ENCODE measurements around the gene DNAH10. TPM values are rescaled to one million over a fixed set of nuclear protein-coding genes. Genes with fewer than 3 reads are reported as not detected.

Gene DNAH10
- total and polyA plus RNA-seq, 2 of the 13 experiments (the other 11 are each of a cell fraction or from before 2014, with no cell fraction given): 0.01 to 0.02 TPM

GRCh38 chr12:123923927-123924326 lies 161.8 kb downstream of the DNAH10 start:
- no peak for TF ChIP-seq ZNF121 (CRISPR knock-in tag; IDR thresholded peaks at IDR 0.05)
- no peak for TF ChIP-seq RBM22 (optimal IDR thresholded peaks at IDR 0.05; ENCODE audit: low read length)
- TF ChIP-seq NCOA2 (CRISPR knock-in tag; IDR thresholded peaks at IDR 0.05): no peak
- TF ChIP-seq TP53 (CRISPR knock-in tag; conservative IDR thresholded peaks at IDR 0.05): no peak
- TF ChIP-seq ZNF839 (CRISPR knock-in tag; IDR thresholded peaks at IDR 0.05; ENCODE audit: borderline replicate concordance): no peak
- TF ChIP-seq, protein P1, sequence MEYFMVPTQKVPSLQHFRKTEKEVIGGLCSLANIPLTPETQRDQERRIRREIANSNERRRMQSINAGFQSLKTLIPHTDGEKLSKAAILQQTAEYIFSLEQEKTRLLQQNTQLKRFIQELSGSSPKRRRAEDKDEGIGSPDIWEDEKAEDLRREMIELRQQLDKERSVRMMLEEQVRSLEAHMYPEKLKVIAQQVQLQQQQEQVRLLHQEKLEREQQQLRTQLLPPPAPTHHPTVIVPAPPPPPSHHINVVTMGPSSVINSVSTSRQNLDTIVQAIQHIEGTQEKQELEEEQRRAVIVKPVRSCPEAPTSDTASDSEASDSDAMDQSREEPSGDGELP (IDR thresholded peaks at IDR 0.05; ENCODE audit: borderline replicate concordance, low read depth): no peak
- no peak for TF ChIP-seq ZBTB3 (CRISPR knock-in tag; IDR thresholded peaks at IDR 0.05; ENCODE audit: borderline replicate concordance, low read depth)
- TF ChIP-seq HNF1A (IDR thresholded peaks at IDR 0.05; ENCODE audit: low read depth): no peak
- no peak for TF ChIP-seq HNF1A (CRISPR knock-in tag; IDR thresholded peaks at IDR 0.05; ENCODE audit: borderline replicate concordance)
- H3K4me3 ChIP-seq (replicated peaks in 1 of 3; ENCODE audit: insufficient read depth in 1 of 3, low read depth in 2 of 3, low read length in 3 of 3): no peak overlapping the region
- no peaks in the 10 kb centered on the region for H3K9me3 ChIP-seq (ENCODE audit: low read length)
- WGBS (ENCODE audit: low lambda C conversion rate): 54% methylated on average over 7 of the region's 7 CpGs
- BruUV-seq (replicated peaks): no TSS peak
- FAIRE-seq (no peak), ATAC-seq (no peak), DNase-seq (ENCODE audit: low spot score) (no peak)
- in situ Hi-C loops (cut with HindIII; ENCODE audit: extremely low pct_ligation_motif_present, low pct_unique_long_range_greater_than_20kb) (no loop called here), intact Hi-C loops (cut with micrococcal nuclease; ENCODE audit: unreplicated experiment) (no loop called here)
- ChIA-PET CTCF (ENCODE audit: low intra/inter-chr PET ratio, low total read pairs) (no interaction called here), POLR2A (no interaction called here)
- H2AFZ ChIP-seq (ENCODE audit: low read length): no peak overlapping the region
- peaks cover 0 to 20% of the 10 kb centered on the region in 2 experiments; a peak in 3 of 5 replicates for H3K27me3 ChIP-seq (ENCODE audit: control insufficient read depth in 1 of 2, insufficient read depth in 2 of 2, low read length in 2 of 2)
- no peak overlapping the region for H3K9ac ChIP-seq (ENCODE audit: insufficient read depth, low read depth, low read length)
- no peaks in the 10 kb centered on the region for H3K36me3 ChIP-seq (replicated peaks in 1 of 2; ENCODE audit: control insufficient read depth in 1 of 2, insufficient read depth in 2 of 2, low read length in 2 of 2)
- H4K20me1 ChIP-seq (ENCODE audit: insufficient read depth, low read length): no peaks in the 10 kb centered on the region
- no peaks in the 10 kb centered on the region for H3K4me1 ChIP-seq (ENCODE audit: insufficient read depth, low read length)
- H3K27ac ChIP-seq (ENCODE audit: extremely low read length, insufficient read depth, low read length): no peak overlapping the region
- H3K79me2 ChIP-seq (ENCODE audit: insufficient read depth, low read length): no peaks in the 10 kb centered on the region
- no peak overlapping the region for H3K4me2 ChIP-seq (ENCODE audit: low read depth, low read length)
